Mesothelial cell of epicardium (in vitro differentiated cells): Measurements from ENCODE around the gene RBMS1. TPM values are rescaled to one million over a fixed set of nuclear protein-coding genes. Genes with fewer than 3 reads are reported as not detected.

ENCODE experiments used
- DNase-seq, 2 experiments: peaks; one replicate each; pipeline ENCODE4 v3.0.0; 2021; ENCODE audit warnings: low spot score in 2 of 2; ENCODE audit not compliant: unreplicated experiment in 2 of 2
- H3K27ac Mint-ChIP-seq: 2 replicates; pipeline ENCODE4 v1.8.0; 2021; ENCODE audit warnings: mixed read lengths
- H3K27me3 Mint-ChIP-seq: 2 replicates; pipeline ENCODE4 v1.8.0; 2021; ENCODE audit warnings: low read depth, mixed read lengths
- H3K36me3 Mint-ChIP-seq: 2 replicates; pipeline ENCODE4 v1.8.0; 2021; ENCODE audit warnings: mixed read lengths
- H3K4me1 Mint-ChIP-seq: 2 replicates; pipeline ENCODE4 v1.8.0; 2021; ENCODE audit warnings: mixed read lengths
- H3K4me3 Mint-ChIP-seq: 2 replicates; pipeline ENCODE4 v1.8.0; 2021; ENCODE audit warnings: mild to moderate bottlenecking, moderate library complexity, mixed read lengths
- H3K9me3 Mint-ChIP-seq: 2 replicates; pipeline ENCODE4 v1.8.0; 2021; ENCODE audit warnings: mixed read lengths
- total RNA-seq: library from RNA; stranded (reverse); gene quantifications from 3 replicates; pipeline ENCODE4 v1.2.1, GENCODE V29; 2021
- TF ChIP-seq, protein P1 (sequence below): fragments of 200-600 bp; sonication (generic); IDR thresholded peaks from one replicate; pipeline ENCODE4 v1.5.0; 2021; ENCODE audit warnings: antibody characterized with exemption; ENCODE audit not compliant: unreplicated experiment

Gene RBMS1
- total RNA-seq, 1 donor from 2014 or later, result 128 TPM

DNA sequence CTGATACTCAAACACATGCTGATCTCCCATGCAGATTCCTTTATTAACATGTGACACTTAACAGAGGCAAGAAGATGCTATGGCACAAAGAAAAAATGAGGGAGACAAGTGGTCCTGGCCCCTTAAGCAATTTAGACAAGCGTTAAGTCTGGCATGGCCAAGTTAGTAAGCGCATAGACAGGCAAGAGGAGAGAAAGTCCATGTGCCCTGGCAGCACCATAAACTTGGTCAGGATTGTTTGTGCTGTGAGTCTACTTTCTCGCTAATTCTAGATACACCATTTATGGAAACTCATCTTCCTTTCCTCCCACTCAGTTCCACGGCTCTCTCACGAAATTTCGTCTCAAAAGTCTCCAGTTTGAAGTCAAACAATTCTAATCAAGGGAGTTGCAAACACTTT, 138.9 kb downstream of the RBMS1 start:
- TF ChIP-seq, protein P1, sequence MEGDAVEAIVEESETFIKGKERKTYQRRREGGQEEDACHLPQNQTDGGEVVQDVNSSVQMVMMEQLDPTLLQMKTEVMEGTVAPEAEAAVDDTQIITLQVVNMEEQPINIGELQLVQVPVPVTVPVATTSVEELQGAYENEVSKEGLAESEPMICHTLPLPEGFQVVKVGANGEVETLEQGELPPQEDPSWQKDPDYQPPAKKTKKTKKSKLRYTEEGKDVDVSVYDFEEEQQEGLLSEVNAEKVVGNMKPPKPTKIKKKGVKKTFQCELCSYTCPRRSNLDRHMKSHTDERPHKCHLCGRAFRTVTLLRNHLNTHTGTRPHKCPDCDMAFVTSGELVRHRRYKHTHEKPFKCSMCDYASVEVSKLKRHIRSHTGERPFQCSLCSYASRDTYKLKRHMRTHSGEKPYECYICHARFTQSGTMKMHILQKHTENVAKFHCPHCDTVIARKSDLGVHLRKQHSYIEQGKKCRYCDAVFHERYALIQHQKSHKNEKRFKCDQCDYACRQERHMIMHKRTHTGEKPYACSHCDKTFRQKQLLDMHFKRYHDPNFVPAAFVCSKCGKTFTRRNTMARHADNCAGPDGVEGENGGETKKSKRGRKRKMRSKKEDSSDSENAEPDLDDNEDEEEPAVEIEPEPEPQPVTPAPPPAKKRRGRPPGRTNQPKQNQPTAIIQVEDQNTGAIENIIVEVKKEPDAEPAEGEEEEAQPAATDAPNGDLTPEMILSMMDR, result no peak
- no peaks in the 10 kb centered on the region for H3K27me3 Mint-ChIP-seq
- peaks cover 24% of the 10 kb centered on the region for H3K4me1 Mint-ChIP-seq
- H3K9me3 Mint-ChIP-seq, result peaks cover 6% of the 10 kb centered on the region
- DNase-seq, result no peak
- no peak overlapping the region for H3K4me3 Mint-ChIP-seq
- H3K36me3 Mint-ChIP-seq, result peaks cover 22% of the 10 kb centered on the region
- no peak overlapping the region for H3K27ac Mint-ChIP-seq

DNA sequence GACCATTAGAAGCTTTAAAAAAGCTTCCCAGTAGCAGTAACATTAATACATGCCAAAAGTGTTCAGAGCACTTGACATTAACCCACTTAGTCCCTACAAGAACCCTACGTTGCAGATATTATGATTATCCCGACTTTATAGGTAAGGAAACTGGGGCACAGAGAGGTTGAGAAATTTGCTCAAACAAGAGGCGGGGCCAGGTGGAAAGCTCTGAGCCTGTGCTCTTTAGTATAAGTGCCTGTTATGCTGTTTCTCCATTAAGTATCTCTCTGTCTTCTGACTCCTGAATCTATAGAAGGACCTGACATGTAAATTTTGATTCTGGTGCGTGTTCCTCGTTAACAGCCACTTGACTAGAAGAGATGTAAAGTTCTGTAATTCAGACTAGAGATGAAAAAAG, 139.8 kb downstream of the RBMS1 start:
- Mint-ChIP-seq H3K36me3 (peaks cover 22% of the 10 kb centered on the region), H3K27me3 (no peaks in the 10 kb centered on the region), H3K4me1 (peaks cover 24% of the 10 kb centered on the region), H3K9me3 (peaks cover 6% of the 10 kb centered on the region), H3K4me3 (no peak overlapping the region), H3K27ac (no peak overlapping the region)
- DNase-seq, result no peak
- TF ChIP-seq, protein P1, result no peak

DNA sequence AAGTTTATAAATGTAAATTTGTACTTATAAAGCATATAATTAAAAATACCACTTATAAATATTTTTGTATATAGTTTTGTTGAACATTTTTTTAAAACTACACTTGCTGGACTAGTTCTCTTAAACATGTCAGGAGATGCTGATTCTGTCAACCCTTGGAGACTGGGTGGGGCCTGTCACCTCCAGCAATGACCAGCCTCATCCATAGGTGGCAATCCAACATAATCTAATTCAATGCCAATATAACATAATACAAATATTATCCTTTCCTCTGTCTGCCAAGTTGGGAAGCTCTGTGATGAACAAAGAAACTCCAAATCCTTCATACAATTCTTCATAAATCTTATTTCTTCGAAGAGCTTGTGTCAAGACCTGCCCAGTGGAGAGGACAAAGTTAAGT, 140.4 kb downstream of the RBMS1 start:
- H3K4me3 Mint-ChIP-seq, result no peak overlapping the region
- peaks cover 24% of the 10 kb centered on the region for H3K4me1 Mint-ChIP-seq
- TF ChIP-seq, protein P1, result no peak
- no peaks in the 10 kb centered on the region for H3K27me3 Mint-ChIP-seq
- peaks cover 6% of the 10 kb centered on the region for H3K9me3 Mint-ChIP-seq
- peaks cover 22% of the 10 kb centered on the region for H3K36me3 Mint-ChIP-seq
- no peak overlapping the region for H3K27ac Mint-ChIP-seq
- DNase-seq, result no peak

DNA sequence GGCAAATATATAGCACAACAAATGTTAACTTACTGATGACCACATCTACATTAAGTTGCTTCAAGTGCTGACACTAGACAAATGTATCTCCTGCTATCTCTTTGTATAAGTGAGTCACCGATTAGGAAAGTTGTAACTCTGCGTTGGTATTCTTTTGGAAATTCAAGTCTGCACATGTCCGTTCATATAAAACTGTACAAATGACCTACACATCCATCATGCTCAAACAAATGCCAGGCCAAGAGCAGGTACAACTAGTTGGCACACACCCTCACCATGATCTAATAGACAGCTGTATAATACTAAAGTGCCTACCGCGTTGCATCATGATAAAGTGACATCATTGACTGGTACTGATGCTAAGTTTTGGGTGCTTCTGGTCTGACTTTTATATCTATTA, 141.1 kb downstream of the RBMS1 start:
- peak overlapping the region; percentile 51 for H3K27ac Mint-ChIP-seq
- H3K4me1 Mint-ChIP-seq, result peaks cover 22% of the 10 kb centered on the region
- no peak overlapping the region for H3K4me3 Mint-ChIP-seq

DNA sequence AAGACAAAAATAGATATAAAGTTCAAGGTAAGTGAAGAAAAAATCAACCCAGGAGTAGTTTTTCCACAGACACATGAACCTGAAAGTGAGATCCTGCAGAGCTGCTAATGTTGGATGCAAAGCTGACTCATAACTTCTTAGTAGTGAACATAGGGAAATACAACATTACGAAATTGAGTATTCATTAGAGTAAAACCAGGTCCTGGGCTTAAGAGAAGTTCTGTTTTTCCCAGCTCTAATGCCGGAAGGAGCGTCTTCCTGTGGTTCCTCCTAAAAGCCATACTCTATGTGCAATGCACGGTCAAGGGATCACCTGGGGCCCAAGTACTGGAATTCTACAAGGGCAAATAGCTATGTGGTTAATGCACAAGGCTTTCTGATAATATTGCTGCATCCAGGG, 141.7 kb downstream of the RBMS1 start:
- Mint-ChIP-seq H3K9me3 (peaks cover 6% of the 10 kb centered on the region), H3K4me3 (no peak overlapping the region), H3K27ac (no peak overlapping the region), H3K36me3 (peaks cover 14% of the 10 kb centered on the region), H3K27me3 (no peaks in the 10 kb centered on the region), H3K4me1 (peaks cover 22% of the 10 kb centered on the region)
- DNase-seq, result no peak
- TF ChIP-seq, protein P1, result no peak

More for the DNA sequence above, 141.1 kb downstream of the RBMS1 start:
- Mint-ChIP-seq H3K36me3 (peaks cover 15% of the 10 kb centered on the region), H3K9me3 (peaks cover 6% of the 10 kb centered on the region), H3K27me3 (no peaks in the 10 kb centered on the region)
- TF ChIP-seq, protein P1, result no peak
- DNase-seq, result no peak

DNA sequence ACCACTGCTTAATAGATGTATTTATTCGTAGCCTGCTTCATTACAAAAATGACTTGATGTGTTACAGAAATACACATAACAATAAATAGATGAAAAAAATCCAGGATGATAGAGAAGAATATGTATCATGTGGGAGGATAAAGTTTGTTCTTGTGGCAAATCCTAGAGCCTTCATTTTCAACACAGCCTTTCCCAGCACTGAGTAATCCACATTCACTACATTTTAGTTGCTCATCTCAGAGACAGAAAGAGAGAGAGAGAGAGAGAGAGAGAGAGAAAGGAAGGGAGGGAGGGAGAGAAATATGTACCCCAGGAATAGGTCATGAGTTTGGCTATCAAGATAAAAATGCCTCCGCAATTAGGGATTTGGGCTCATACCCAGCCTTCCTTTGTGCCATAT, 144.3 kb downstream of the RBMS1 start:
- TF ChIP-seq, protein P1, result no peak

More for the DNA sequence above, 144.3 kb downstream of the RBMS1 start:
- Mint-ChIP-seq H3K27me3 (no peaks in the 10 kb centered on the region), H3K27ac (peak overlapping the region; percentile 1), H3K36me3 (peaks cover 8% of the 10 kb centered on the region), H3K9me3 (no peaks in the 10 kb centered on the region), H3K4me1 (peaks cover 17% of the 10 kb centered on the region), H3K4me3 (no peak overlapping the region)
- DNase-seq, result no peak
